Activated CD4-positive, alpha-beta T cell treated with anti-CD3 and anti-CD28 coated beads, Interleukin-10, Interleukin-2, amounts not matched to agents 100 ng/mL and 50 ng/mL, durations not matched to agents 16 hours and 8 hours (primary cell): ENCODE results near the gene MGAT4D.
"Not testable (repeated sequence)": the region's sequence is repeated elsewhere in the genome, so short reads cannot be mapped to it uniquely, and the experiment has no call there.

Experiments used
- DNase-seq: peaks from one replicate; pipeline ENCODE4 v3.0.0-alpha.2; 2020

The MGAT4D gene

GRCh38 chr4:140497747-140498636 is at the start of gene MGAT4D:
Gene MGAT4D, minus strand, starts transcription at chr4:140498293. Its CDS starts 71 bp downstream, at chr4:140498222.
- no peak for DNase-seq

- no peak for DNase-seq
Observed at GRCh38 chr4:140533951-140534480, 35.9 kb upstream of the MGAT4D start.

- DNase-seq, result no peak
Observed at GRCh38 chr4:140529434-140529833, 31.3 kb upstream of the MGAT4D start.

DNA sequence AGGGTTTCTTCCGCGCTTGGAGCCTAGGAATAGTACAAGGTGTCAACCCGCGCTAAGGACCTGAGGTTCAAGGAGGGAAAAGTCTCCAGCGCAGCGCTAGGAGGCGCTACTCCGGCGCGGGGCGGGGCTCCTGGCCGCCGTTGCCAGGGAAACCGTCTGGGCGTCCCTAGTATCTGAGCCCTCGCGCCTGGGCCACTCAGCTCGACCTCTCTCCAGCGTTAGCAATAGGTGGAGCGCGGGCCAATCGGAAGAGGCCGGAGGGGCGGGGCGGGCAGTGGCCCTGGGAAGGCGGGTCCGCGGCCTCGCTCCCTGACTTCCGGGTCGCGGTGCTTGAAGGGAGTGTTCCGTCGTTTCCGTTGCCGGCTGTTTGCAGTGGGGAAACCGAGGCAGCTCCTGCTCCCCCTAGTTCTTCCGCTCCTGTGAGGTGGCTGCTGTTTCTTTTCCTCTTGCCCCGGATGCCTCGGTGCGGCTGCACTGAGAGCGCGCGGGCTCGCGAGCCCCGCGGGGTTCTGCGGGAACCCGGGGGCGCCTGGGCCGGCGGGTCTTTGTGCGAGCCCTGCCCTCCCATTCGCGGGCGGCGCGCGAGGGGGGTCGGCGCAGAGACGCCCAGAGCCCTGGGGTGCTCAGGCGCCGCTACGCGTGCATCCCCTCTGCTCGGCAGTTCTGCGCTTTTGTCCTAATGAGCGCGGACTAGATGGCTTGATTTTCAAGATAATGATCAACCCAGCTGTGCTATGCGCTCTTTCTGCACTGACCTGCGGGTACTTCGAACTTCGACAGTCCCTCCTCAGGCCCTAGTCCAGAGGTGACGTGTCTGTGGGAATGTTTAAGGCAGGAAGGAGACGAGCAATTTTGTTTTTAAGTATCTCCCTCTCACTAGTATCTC is 26.0 kb upstream of the MGAT4D start, which contains the start of gene ELMOD2:
ELMOD2 (plus strand) TSS at position 312 of the 886 bp plus-strand sequence. CDS start 1,261 bp downstream, outside the sequence.
- DNase-seq, result peak; percentile 99

DNA sequence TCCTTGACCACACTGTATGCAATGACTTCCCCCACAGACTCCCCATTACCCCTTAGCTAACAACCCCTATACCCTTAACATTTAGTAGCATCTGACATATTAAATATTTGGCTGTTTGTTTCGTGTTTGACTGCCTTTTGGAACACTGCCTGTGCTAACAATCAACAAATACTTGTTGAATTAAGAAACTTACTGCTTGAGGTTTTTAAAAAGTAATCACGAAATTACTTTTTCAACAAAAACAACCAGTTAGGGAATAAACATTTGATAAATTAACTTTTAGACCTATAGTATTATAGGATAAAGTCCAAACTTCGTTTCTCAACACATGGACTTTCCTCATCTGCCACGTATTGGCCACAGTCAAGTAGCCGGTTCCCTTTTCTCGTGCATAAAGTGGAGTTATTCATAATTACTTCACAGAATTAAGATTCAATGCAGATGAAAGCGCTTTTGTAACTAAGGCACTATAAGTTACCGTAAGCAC is 25.3 kb upstream of the MGAT4D start:
- DNase-seq, result no peak

DNA sequence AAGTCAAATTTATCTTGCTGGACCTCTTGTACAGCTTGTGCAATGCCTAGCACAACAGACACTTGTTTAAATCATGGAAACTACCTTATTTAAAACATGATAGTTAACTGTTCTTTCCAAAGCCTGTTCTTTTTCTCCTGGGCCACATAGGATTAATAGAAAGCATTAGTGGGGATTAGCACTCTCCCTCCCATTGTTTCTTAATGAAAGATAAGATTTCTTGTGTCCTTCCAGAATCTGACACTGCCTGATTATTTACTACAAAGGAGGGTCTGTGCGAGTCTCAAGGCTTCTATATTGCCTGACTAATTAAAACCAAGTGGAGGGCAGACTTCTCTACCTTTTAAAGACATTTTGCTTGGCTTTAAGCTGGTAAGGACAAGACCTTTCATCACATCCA is 17.3 kb upstream of the MGAT4D start:
- DNase-seq, result no peak

- DNase-seq, result not testable (repeated sequence)
Observed at GRCh38 chr4:140513765-140514164, 15.7 kb upstream of the MGAT4D start.

DNA sequence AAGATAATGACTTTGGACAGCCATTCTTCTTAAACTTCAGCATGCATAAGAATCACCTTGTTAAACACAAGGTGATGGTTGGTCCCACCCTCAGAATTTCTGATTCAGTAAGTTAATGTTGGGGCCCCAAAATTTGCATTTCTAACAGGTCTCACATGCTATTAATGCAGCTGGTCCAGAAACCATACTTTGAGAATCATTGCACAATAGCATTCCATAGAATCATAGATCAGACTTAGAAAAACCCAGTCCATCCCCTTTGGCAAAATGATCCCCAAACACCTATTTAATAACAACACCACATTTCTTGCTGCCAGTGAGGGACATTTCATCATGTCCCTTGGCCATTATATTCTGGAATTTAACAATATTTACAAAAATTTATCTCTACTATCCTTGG is 6.2 kb upstream of the MGAT4D start:
- no peak for DNase-seq

- no peak for DNase-seq
Observed at GRCh38 chr4:140499391-140499790, 1.3 kb upstream of the MGAT4D start.

DNA sequence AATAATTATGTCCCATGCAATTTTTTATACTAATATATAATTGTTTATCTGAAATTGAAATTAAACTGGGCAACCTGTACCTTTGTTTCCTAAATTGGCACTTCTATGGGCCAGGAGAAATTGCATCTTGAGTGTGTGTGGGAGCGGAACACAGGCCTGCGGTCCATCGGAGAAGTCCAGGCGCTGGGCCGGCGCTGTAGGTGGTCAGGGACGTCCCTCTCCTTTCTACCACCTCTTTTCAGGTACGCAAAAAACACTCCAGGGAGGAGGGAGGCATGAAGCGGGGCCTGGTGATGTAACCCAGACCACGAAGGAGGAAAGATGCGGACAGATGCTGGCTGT is 717 bp downstream of the MGAT4D start:
- no peak for DNase-seq

DNA sequence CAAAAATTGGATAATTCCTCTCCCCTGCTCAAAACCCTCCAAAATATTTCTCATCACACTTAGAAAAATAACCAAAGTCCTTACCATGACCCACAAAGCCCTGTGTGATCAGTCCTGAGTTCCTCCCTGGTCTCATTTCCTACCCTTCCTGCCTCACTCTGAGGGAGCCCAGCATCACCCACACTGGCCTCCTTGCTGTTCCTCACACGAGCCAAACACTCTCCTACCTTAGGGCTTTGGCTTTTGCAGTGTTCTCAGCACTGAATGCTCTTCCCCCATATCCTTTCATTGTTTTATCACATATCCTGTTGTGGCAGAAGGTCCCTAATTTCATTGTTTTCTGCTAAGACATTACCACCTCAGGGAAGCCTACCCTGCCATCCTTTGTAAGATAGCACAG is 12.2 kb downstream of the MGAT4D start:
- no peak for DNase-seq

- no peak for DNase-seq
Observed at GRCh38 chr4:140483445-140483844, 14.6 kb downstream of the MGAT4D start.

DNA sequence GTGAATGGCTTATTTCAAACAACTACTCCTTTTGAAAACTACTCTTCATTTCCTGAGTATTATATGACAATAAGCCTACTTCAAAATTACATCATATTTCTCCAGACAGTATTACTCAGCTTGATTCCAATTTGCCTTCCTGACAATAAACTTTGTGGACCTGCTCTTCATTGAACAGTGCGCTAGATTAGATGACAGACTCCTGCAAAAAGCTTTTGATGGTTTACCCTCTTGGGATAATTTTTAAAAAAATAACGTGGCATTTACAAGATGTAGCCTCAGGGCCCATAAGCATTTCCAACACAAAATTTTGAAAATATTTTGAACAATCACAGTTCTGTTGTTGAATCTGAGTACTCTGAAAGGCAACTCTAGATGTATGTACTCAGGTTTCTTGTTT is 25.9 kb downstream of the MGAT4D start:
- DNase-seq, result no peak

GRCh38 chr4:140469791-140470733 is 28.0 kb downstream of the MGAT4D start:
- DNase-seq, result no peak

- no peak for DNase-seq
Observed at GRCh38 chr4:140466146-140466545, 31.9 kb downstream of the MGAT4D start.

GRCh38 chr4:140463614-140464013 is 34.5 kb downstream of the MGAT4D start:
- DNase-seq, result no peak

- DNase-seq, result no peak
Observed at GRCh38 chr4:140463182-140463581, 34.9 kb downstream of the MGAT4D start.

DNA sequence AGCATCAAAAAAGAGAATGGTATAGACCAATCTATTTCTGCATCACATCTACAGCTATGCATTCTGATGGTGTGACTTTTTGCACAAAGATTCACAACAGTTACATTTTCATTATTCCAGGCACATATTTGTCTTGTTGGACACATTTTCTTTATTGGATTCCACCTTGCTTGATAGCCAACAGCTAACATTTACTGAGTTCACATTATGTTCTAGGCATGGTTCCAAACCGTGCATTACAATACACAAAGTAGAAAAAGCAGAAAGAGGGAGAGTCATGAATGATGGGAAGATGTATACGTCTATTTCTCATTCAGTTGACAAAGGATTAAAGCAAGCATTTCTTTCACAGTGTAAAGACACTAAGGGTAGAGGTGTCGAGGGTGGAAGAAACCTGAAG is 47.7 kb downstream of the MGAT4D start:
- no peak for DNase-seq

- no peak for DNase-seq
Observed at GRCh38 chr4:140448830-140449229, 49.3 kb downstream of the MGAT4D start.

- DNase-seq, result no peak
Observed at GRCh38 chr4:140448162-140448561, 49.9 kb downstream of the MGAT4D start.

DNA sequence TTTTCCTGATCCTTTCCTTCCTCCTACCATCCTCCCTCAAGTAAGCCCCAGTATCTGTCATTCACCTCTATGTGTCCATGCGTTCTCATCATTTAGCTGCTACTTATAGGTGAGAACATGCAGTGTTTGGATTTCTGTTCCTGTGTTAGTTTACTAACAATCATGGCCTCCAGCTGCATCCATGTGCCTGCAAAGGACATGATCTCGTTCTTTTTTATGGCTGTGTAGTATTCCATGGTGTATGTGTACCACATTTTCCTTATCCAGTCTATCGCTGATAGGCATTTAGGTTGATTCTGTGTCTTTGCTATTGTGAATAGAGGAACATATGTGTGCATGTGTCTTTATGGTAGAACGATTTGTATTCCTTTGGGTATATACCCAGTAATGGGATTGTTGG is 53.7 kb downstream of the MGAT4D start:
- DNase-seq, result not testable (repeated sequence)

- no peak for DNase-seq
Observed at GRCh38 chr4:140439644-140440142, 58.4 kb downstream of the MGAT4D start.
